WTC11 (cell line): ENCODE data around the gene RBM44. TPM values are rescaled to one million over a fixed set of nuclear protein-coding genes. Genes with fewer than 3 reads are reported as not detected.
"Not testable (repeated sequence)": the region's sequence is repeated elsewhere in the genome, so short reads cannot be mapped to it uniquely, and the experiment has no call there.

Source experiments
- ATAC-seq: fragments of 200-7000 bp; cut with Tn5 transposase; 2 replicates; pipeline ENCODE4 v1.10.0; 2021; ENCODE audit warnings: mild to moderate bottlenecking, moderate library complexity
- CTCF ChIA-PET: fragments of 300-600 bp; sonication (Branson Sonifier 250); formaldehyde crosslinking; loops from one replicate; lab custom pipeline; 2021; ENCODE audit warnings: antibody characterized with exemption; lab: Charles Lee
- POLR2A ChIA-PET: fragments of 350-600 bp; sonication (Branson Sonifier 250); formaldehyde crosslinking; loops from one replicate; lab custom pipeline; 2021; ENCODE audit warnings: antibody characterized with exemption; lab: Charles Lee
- DNase-seq: peaks from one replicate; pipeline ENCODE4 v3.0.0; 2021; ENCODE audit warnings: low spot score
- H3K27ac Mint-ChIP-seq: 2 replicates; pipeline ENCODE4 v1.8.0; 2021; ENCODE audit warnings: mixed read lengths
- H3K27me3 Mint-ChIP-seq: 2 replicates; pipeline ENCODE4 v1.8.0; 2021; ENCODE audit warnings: low read depth, mild to moderate bottlenecking, moderate library complexity, mixed read lengths
- H3K36me3 Mint-ChIP-seq: 2 replicates; pipeline ENCODE4 v1.8.0; 2021; ENCODE audit warnings: mixed read lengths
- H3K4me1 Mint-ChIP-seq: 2 replicates; pipeline ENCODE4 v1.8.0; 2022; ENCODE audit warnings: mixed read lengths
- H3K4me3 Mint-ChIP-seq: 2 replicates; pipeline ENCODE4 v1.8.0; 2021; ENCODE audit warnings: mild to moderate bottlenecking, moderate library complexity, mixed read lengths
- H3K9me3 Mint-ChIP-seq: 2 replicates; pipeline ENCODE4 v1.8.0; 2021; ENCODE audit warnings: mixed read lengths
- CBFB ChIP-seq: sonication (generic); formaldehyde crosslinking; IDR thresholded peaks from 2 replicates; pipeline ENCODE4 v1.8.1; 2022; ENCODE audit warnings: mild to moderate bottlenecking, low read depth, missing genetic modification reagents
- CREB1 ChIP-seq: sonication (generic); formaldehyde crosslinking; IDR thresholded peaks from 2 replicates; pipeline ENCODE4 v1.8.0; 2023; ENCODE audit warnings: mild to moderate bottlenecking, missing genetic modification reagents
- ESRRA ChIP-seq: sonication (generic); formaldehyde crosslinking; IDR thresholded peaks from 2 replicates; pipeline ENCODE4 v1.8.1; 2022; ENCODE audit warnings: mild to moderate bottlenecking, missing genetic modification reagents, borderline replicate concordance
- KAT7 ChIP-seq: sonication (generic); formaldehyde crosslinking; IDR thresholded peaks from 2 replicates; pipeline ENCODE4 v1.8.1; 2023; ENCODE audit warnings: missing genetic modification reagents, mild to moderate bottlenecking, borderline replicate concordance
- NFYB ChIP-seq: sonication (generic); formaldehyde crosslinking; conservative IDR thresholded peaks from 2 replicates; pipeline ENCODE4 v1.8.0; 2022; ENCODE audit warnings: low read depth, missing genetic modification reagents
- NR2C2 ChIP-seq: sonication (generic); formaldehyde crosslinking; IDR thresholded peaks from 2 replicates; pipeline ENCODE4 v1.8.0; 2022; ENCODE audit warnings: mild to moderate bottlenecking, missing genetic modification reagents
- NR3C1 ChIP-seq: sonication (generic); formaldehyde crosslinking; conservative IDR thresholded peaks from 2 replicates; pipeline ENCODE4 v1.8.1; 2023; ENCODE audit warnings: low read depth, mild to moderate bottlenecking, missing genetic modification reagents
- SOX15 ChIP-seq: fragments of 250-450 bp; sonication (Bioruptor Pico); IDR thresholded peaks from 2 replicates; pipeline ENCODE4 v1.9.0; 2021; ENCODE audit warnings: mild to moderate bottlenecking
- ZNF317 ChIP-seq: sonication (generic); formaldehyde crosslinking; IDR thresholded peaks from 2 replicates; pipeline ENCODE4 v1.8.1; 2023; ENCODE audit warnings: low read depth, mild to moderate bottlenecking, moderate library complexity, missing genetic modification reagents, borderline replicate concordance
- total RNA-seq: library from RNA; stranded (reverse); gene quantifications from 3 replicates; pipeline ENCODE4 v1.2.3, GENCODE V29; 2021
- TF ChIP-seq, protein P1 (sequence below): sonication (generic); formaldehyde crosslinking; IDR thresholded peaks from 2 replicates; pipeline ENCODE4 v1.8.1; 2023; ENCODE audit warnings: mild to moderate bottlenecking, missing genetic modification reagents
- TF ChIP-seq, protein P2 (sequence below): sonication (generic); formaldehyde crosslinking; IDR thresholded peaks from 2 replicates; pipeline ENCODE4 v1.8.1; 2022; ENCODE audit warnings: low read depth, missing genetic modification reagents, borderline replicate concordance
- TF ChIP-seq, protein P3 (sequence below): sonication (generic); formaldehyde crosslinking; conservative IDR thresholded peaks from 2 replicates; pipeline ENCODE4 v1.8.1; 2022; ENCODE audit warnings: mild to moderate bottlenecking, missing genetic modification reagents
- TF ChIP-seq, protein P4 (sequence below): sonication (generic); formaldehyde crosslinking; IDR thresholded peaks from 2 replicates; pipeline ENCODE4 v1.8.0; 2022; ENCODE audit warnings: mild to moderate bottlenecking, missing genetic modification reagents
- TF ChIP-seq, protein P5 (sequence below): sonication (generic); formaldehyde crosslinking; IDR thresholded peaks from 2 replicates; pipeline ENCODE4 v1.8.1; 2023; ENCODE audit warnings: mild to moderate bottlenecking, missing genetic modification reagents, moderate library complexity
- TF ChIP-seq, protein P6 (sequence below): sonication (generic); formaldehyde crosslinking; IDR thresholded peaks from 2 replicates; pipeline ENCODE4 v1.8.1; 2022; ENCODE audit warnings: low read depth, mild to moderate bottlenecking, moderate library complexity, missing genetic modification reagents, borderline replicate concordance
- TF ChIP-seq, protein P7 (sequence below): sonication (generic); formaldehyde crosslinking; IDR thresholded peaks from 2 replicates; pipeline ENCODE4 v1.8.0; 2023; ENCODE audit warnings: mild to moderate bottlenecking, missing genetic modification reagents
- TF ChIP-seq, protein P8 (sequence below): fragments of 250-450 bp; sonication (Bioruptor Pico); IDR thresholded peaks from 2 replicates; pipeline ENCODE4 v1.9.0; 2021; ENCODE audit warnings: mild to moderate bottlenecking
- TF ChIP-seq, protein P9 (sequence below): sonication (generic); formaldehyde crosslinking; IDR thresholded peaks from 2 replicates; pipeline ENCODE4 v1.8.0; 2022; ENCODE audit warnings: mild to moderate bottlenecking, missing genetic modification reagents
- TF ChIP-seq, protein P10 (sequence below): sonication (generic); formaldehyde crosslinking; IDR thresholded peaks from 2 replicates; pipeline ENCODE4 v1.8.1; 2023; ENCODE audit warnings: mild to moderate bottlenecking, missing genetic modification reagents, moderate library complexity

The RBM44 gene
- total RNA-seq, 1 experiment from 2014 or later, result 1.3 TPM

DNA sequence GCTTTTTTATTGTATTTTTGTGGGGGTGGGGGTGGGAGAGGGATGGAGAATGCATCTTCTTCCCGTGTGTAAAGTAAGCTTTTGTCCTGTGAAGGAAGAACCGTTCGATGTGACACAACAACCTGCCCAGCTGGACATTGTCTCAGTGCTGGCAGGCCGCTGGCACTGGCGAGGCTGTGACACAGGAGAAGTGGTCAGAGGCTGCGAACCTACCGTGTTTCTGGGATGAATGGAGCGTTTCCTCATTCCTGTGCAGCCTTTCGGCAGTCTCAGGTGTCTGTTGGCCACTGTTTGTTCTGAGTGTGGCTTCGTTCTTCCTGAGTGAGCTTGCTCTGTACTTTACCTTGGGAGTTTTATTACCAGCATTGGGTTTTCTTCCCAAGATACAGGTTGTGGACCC is 68.9 kb downstream of the RBM44 start:
- Mint-ChIP-seq H3K27ac (no peak overlapping the region), H3K9me3 (no peaks in the 10 kb centered on the region), H3K4me3 (no peak overlapping the region), H3K4me1 (peaks cover 14% of the 10 kb centered on the region), H3K27me3 (no peaks in the 10 kb centered on the region; the same call in 1 of the 2 replicates), H3K36me3 (no peaks in the 10 kb centered on the region)
- POLR2A ChIA-PET, result no interaction called here
- no peak for ATAC-seq
- no peak for DNase-seq
- no peak for TF ChIP-seq ZNF317 (CRISPR knock-in tag)
- TF ChIP-seq, protein P1, sequence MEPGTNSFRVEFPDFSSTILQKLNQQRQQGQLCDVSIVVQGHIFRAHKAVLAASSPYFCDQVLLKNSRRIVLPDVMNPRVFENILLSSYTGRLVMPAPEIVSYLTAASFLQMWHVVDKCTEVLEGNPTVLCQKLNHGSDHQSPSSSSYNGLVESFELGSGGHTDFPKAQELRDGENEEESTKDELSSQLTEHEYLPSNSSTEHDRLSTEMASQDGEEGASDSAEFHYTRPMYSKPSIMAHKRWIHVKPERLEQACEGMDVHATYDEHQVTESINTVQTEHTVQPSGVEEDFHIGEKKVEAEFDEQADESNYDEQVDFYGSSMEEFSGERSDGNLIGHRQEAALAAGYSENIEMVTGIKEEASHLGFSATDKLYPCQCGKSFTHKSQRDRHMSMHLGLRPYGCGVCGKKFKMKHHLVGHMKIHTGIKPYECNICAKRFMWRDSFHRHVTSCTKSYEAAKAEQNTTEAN (CRISPR knock-in tag), result no peak
- TF ChIP-seq, protein P2, sequence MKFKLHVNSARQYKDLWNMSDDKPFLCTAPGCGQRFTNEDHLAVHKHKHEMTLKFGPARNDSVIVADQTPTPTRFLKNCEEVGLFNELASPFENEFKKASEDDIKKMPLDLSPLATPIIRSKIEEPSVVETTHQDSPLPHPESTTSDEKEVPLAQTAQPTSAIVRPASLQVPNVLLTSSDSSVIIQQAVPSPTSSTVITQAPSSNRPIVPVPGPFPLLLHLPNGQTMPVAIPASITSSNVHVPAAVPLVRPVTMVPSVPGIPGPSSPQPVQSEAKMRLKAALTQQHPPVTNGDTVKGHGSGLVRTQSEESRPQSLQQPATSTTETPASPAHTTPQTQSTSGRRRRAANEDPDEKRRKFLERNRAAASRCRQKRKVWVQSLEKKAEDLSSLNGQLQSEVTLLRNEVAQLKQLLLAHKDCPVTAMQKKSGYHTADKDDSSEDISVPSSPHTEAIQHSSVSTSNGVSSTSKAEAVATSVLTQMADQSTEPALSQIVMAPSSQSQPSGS (CRISPR knock-in tag), result no peak
- TF ChIP-seq, protein P3, sequence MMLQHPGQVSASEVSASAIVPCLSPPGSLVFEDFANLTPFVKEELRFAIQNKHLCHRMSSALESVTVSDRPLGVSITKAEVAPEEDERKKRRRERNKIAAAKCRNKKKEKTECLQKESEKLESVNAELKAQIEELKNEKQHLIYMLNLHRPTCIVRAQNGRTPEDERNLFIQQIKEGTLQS (CRISPR knock-in tag), result no peak
- TF ChIP-seq KAT7 (CRISPR knock-in tag), result no peak
- TF ChIP-seq, protein P4, sequence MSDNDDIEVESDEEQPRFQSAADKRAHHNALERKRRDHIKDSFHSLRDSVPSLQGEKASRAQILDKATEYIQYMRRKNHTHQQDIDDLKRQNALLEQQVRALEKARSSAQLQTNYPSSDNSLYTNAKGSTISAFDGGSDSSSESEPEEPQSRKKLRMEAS (CRISPR knock-in tag), result no peak
- TF ChIP-seq, protein P5, sequence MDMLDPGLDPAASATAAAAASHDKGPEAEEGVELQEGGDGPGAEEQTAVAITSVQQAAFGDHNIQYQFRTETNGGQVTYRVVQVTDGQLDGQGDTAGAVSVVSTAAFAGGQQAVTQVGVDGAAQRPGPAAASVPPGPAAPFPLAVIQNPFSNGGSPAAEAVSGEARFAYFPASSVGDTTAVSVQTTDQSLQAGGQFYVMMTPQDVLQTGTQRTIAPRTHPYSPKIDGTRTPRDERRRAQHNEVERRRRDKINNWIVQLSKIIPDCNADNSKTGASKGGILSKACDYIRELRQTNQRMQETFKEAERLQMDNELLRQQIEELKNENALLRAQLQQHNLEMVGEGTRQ (CRISPR knock-in tag), result no peak
- TF ChIP-seq, protein P6, sequence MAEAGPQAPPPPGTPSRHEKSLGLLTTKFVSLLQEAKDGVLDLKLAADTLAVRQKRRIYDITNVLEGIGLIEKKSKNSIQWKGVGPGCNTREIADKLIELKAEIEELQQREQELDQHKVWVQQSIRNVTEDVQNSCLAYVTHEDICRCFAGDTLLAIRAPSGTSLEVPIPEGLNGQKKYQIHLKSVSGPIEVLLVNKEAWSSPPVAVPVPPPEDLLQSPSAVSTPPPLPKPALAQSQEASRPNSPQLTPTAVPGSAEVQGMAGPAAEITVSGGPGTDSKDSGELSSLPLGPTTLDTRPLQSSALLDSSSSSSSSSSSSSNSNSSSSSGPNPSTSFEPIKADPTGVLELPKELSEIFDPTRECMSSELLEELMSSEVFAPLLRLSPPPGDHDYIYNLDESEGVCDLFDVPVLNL (CRISPR knock-in tag), result no peak
- TF ChIP-seq SOX15 (CRISPR knock-in tag), result no peak
- TF ChIP-seq, protein P7, sequence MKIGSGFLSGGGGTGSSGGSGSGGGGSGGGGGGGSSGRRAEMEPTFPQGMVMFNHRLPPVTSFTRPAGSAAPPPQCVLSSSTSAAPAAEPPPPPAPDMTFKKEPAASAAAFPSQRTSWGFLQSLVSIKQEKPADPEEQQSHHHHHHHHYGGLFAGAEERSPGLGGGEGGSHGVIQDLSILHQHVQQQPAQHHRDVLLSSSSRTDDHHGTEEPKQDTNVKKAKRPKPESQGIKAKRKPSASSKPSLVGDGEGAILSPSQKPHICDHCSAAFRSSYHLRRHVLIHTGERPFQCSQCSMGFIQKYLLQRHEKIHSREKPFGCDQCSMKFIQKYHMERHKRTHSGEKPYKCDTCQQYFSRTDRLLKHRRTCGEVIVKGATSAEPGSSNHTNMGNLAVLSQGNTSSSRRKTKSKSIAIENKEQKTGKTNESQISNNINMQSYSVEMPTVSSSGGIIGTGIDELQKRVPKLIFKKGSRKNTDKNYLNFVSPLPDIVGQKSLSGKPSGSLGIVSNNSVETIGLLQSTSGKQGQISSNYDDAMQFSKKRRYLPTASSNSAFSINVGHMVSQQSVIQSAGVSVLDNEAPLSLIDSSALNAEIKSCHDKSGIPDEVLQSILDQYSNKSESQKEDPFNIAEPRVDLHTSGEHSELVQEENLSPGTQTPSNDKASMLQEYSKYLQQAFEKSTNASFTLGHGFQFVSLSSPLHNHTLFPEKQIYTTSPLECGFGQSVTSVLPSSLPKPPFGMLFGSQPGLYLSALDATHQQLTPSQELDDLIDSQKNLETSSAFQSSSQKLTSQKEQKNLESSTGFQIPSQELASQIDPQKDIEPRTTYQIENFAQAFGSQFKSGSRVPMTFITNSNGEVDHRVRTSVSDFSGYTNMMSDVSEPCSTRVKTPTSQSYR (CRISPR knock-in tag), result no peak
- TF ChIP-seq, protein P8, sequence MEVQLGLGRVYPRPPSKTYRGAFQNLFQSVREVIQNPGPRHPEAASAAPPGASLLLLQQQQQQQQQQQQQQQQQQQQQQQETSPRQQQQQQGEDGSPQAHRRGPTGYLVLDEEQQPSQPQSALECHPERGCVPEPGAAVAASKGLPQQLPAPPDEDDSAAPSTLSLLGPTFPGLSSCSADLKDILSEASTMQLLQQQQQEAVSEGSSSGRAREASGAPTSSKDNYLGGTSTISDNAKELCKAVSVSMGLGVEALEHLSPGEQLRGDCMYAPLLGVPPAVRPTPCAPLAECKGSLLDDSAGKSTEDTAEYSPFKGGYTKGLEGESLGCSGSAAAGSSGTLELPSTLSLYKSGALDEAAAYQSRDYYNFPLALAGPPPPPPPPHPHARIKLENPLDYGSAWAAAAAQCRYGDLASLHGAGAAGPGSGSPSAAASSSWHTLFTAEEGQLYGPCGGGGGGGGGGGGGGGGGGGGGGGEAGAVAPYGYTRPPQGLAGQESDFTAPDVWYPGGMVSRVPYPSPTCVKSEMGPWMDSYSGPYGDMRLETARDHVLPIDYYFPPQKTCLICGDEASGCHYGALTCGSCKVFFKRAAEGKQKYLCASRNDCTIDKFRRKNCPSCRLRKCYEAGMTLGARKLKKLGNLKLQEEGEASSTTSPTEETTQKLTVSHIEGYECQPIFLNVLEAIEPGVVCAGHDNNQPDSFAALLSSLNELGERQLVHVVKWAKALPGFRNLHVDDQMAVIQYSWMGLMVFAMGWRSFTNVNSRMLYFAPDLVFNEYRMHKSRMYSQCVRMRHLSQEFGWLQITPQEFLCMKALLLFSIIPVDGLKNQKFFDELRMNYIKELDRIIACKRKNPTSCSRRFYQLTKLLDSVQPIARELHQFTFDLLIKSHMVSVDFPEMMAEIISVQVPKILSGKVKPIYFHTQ, result no peak
- no peak for TF ChIP-seq CREB1 (CRISPR knock-in tag)
- no peak for TF ChIP-seq CBFB
- TF ChIP-seq, protein P9, sequence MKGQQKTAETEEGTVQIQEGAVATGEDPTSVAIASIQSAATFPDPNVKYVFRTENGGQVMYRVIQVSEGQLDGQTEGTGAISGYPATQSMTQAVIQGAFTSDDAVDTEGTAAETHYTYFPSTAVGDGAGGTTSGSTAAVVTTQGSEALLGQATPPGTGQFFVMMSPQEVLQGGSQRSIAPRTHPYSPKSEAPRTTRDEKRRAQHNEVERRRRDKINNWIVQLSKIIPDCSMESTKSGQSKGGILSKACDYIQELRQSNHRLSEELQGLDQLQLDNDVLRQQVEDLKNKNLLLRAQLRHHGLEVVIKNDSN (CRISPR knock-in tag), result no peak
- TF ChIP-seq NR3C1 (CRISPR knock-in tag), result no peak
- no peak for TF ChIP-seq NFYB (CRISPR knock-in tag)
- no peak for TF ChIP-seq NR2C2 (CRISPR knock-in tag)
- TF ChIP-seq, protein P10, sequence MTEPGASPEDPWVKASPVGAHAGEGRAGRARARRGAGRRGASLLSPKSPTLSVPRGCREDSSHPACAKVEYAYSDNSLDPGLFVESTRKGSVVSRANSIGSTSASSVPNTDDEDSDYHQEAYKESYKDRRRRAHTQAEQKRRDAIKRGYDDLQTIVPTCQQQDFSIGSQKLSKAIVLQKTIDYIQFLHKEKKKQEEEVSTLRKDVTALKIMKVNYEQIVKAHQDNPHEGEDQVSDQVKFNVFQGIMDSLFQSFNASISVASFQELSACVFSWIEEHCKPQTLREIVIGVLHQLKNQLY (CRISPR knock-in tag), result no peak
- no peak for TF ChIP-seq ESRRA
- CTCF ChIA-PET, result no interaction called here

DNA sequence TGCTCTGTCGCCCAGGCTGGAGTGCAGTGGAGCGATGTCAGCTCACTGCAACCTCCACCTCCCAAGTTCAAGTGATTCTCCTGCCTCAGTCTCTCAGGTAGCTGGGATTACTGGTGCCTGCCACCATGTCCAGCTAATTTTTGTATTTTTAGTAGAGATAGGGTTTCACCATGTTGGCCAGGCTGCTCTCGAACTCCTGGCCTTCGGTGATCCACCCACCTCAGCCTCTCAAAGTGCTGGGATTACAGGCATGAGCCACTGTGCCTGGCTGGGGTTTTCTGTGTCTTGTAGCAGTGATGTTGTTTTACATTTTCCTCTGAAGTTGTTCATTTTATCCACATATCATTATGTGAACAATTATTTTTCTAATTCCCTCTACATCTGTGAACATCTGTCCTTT is 69.5 kb downstream of the RBM44 start:
- H3K36me3 Mint-ChIP-seq, H3K27me3 Mint-ChIP-seq, H3K27ac Mint-ChIP-seq, CTCF ChIA-PET, DNase-seq, H3K4me3 Mint-ChIP-seq, ATAC-seq, H3K9me3 Mint-ChIP-seq, POLR2A ChIA-PET: not testable (repeated sequence)
- peaks cover 14% of the 10 kb centered on the region for H3K4me1 Mint-ChIP-seq
